Activated naive CD8-positive, alpha-beta T cell treated with anti-CD3 and anti-CD28 coated beads, Interleukin-2, amount 50 U/mL, for 24 hours (primary cell): ENCODE measurements around the gene GATA5.

ENCODE experiments used
- ATAC-seq: fragments of 150-1000 bp; cut with Tn5 transposase; one replicate; pipeline ENCODE4 v1.10.0; 2021
- DNase-seq: peaks from one replicate; pipeline ENCODE4 v3.0.0; 2021
- H3K27ac Mint-ChIP-seq: one replicate; pipeline ENCODE4 v1.8.0; 2021; ENCODE audit warnings: mild to moderate bottlenecking, mixed read lengths
- H3K27me3 Mint-ChIP-seq: one replicate; pipeline ENCODE4 v1.8.0; 2021; ENCODE audit warnings: mixed read lengths
- H3K36me3 Mint-ChIP-seq: one replicate; pipeline ENCODE4 v1.8.0; 2021; ENCODE audit warnings: low read depth, mixed read lengths
- H3K4me1 Mint-ChIP-seq: one replicate; pipeline ENCODE4 v1.8.0; 2021; ENCODE audit warnings: mixed read lengths
- H3K4me3 Mint-ChIP-seq: one replicate; pipeline ENCODE4 v1.8.0; 2021; ENCODE audit warnings: mild to moderate bottlenecking, moderate library complexity, mixed read lengths
- H3K9me3 Mint-ChIP-seq: one replicate; pipeline ENCODE4 v1.8.0; 2021; ENCODE audit warnings: mixed read lengths

The GATA5 gene

GRCh38 chr20:62511300-62511914 is 35.6 kb upstream of the GATA5 start:
- Mint-ChIP-seq H3K36me3 (no peaks in the 10 kb centered on the region), H3K9me3 (no peaks in the 10 kb centered on the region), H3K27ac (no peak overlapping the region), H3K4me3 (no peak overlapping the region), H3K4me1 (peaks cover 16% of the 10 kb centered on the region), H3K27me3 (peaks cover 9% of the 10 kb centered on the region)
- DNase-seq (no peak), ATAC-seq (no peak)

- peaks cover 8% of the 10 kb centered on the region for H3K4me1 Mint-ChIP-seq
- DNase-seq: no peak
- H3K36me3 Mint-ChIP-seq: no peaks in the 10 kb centered on the region
- no peak overlapping the region for H3K27ac Mint-ChIP-seq
- peaks cover 5% of the 10 kb centered on the region for H3K9me3 Mint-ChIP-seq
- no peak overlapping the region for H3K4me3 Mint-ChIP-seq
- H3K27me3 Mint-ChIP-seq: peaks cover 5% of the 10 kb centered on the region
- ATAC-seq: no peak
Measured at GRCh38 chr20:62508641-62509051, 32.9 kb upstream of the GATA5 start.

- Mint-ChIP-seq H3K27ac (no peak overlapping the region), H3K4me3 (no peak overlapping the region), H3K36me3 (no peaks in the 10 kb centered on the region), H3K9me3 (peaks cover 5% of the 10 kb centered on the region), H3K27me3 (peaks cover 4% of the 10 kb centered on the region), H3K4me1 (peaks cover 3% of the 10 kb centered on the region)
- no peak for ATAC-seq
- DNase-seq: no peak
Measured at GRCh38 chr20:62507991-62508640, 32.3 kb upstream of the GATA5 start.

GRCh38 chr20:62507323-62507722 is 31.5 kb upstream of the GATA5 start:
- no peak overlapping the region for H3K4me3 Mint-ChIP-seq
- H3K36me3 Mint-ChIP-seq: no peaks in the 10 kb centered on the region
- no peaks in the 10 kb centered on the region for H3K27me3 Mint-ChIP-seq
- no peak for ATAC-seq
- no peak for DNase-seq
- peaks cover 5% of the 10 kb centered on the region for H3K9me3 Mint-ChIP-seq
- H3K27ac Mint-ChIP-seq: no peak overlapping the region
- peaks cover 5% of the 10 kb centered on the region for H3K4me1 Mint-ChIP-seq

- DNase-seq (no peak), ATAC-seq (no peak)
- peaks cover 5% of the 10 kb centered on the region for H3K9me3 Mint-ChIP-seq
- no peaks in the 10 kb centered on the region for H3K36me3 Mint-ChIP-seq
- H3K27ac Mint-ChIP-seq: no peak overlapping the region
- H3K4me3 Mint-ChIP-seq: no peak overlapping the region
- H3K4me1 Mint-ChIP-seq: peaks cover 10% of the 10 kb centered on the region
- no peaks in the 10 kb centered on the region for H3K27me3 Mint-ChIP-seq
Measured at GRCh38 chr20:62506791-62507190, 31.0 kb upstream of the GATA5 start.

GRCh38 chr20:62506087-62506486 is 30.3 kb upstream of the GATA5 start:
- Mint-ChIP-seq H3K27ac (no peak overlapping the region), H3K36me3 (no peaks in the 10 kb centered on the region)
- no peak for ATAC-seq

GRCh38 chr20:62505337-62506045 is 29.7 kb upstream of the GATA5 start:
- Mint-ChIP-seq H3K36me3 (no peaks in the 10 kb centered on the region), H3K4me1 (peaks cover 23% of the 10 kb centered on the region), H3K4me3 (no peak overlapping the region), H3K27ac (no peak overlapping the region), H3K27me3 (no peaks in the 10 kb centered on the region), H3K9me3 (peaks cover 5% of the 10 kb centered on the region)
- ATAC-seq (no peak), DNase-seq (no peak)

More at GRCh38 chr20:62506087-62506486, 30.3 kb upstream of the GATA5 start:
- peaks cover 17% of the 10 kb centered on the region for H3K4me1 Mint-ChIP-seq
- DNase-seq: no peak
- peaks cover 5% of the 10 kb centered on the region for H3K9me3 Mint-ChIP-seq
- H3K27me3 Mint-ChIP-seq: no peaks in the 10 kb centered on the region
- H3K4me3 Mint-ChIP-seq: no peak overlapping the region

- no peak for ATAC-seq
- no peaks in the 10 kb centered on the region for H3K27me3 Mint-ChIP-seq
- H3K4me3 Mint-ChIP-seq: no peak overlapping the region
- no peak overlapping the region for H3K27ac Mint-ChIP-seq
- no peak for DNase-seq
- no peaks in the 10 kb centered on the region for H3K36me3 Mint-ChIP-seq
- peaks cover 5% of the 10 kb centered on the region for H3K9me3 Mint-ChIP-seq
- H3K4me1 Mint-ChIP-seq: peaks cover 30% of the 10 kb centered on the region
Measured at GRCh38 chr20:62504323-62504722, 28.5 kb upstream of the GATA5 start.

- H3K27ac Mint-ChIP-seq: peak overlapping the region; percentile 6
- peaks cover 5% of the 10 kb centered on the region for H3K9me3 Mint-ChIP-seq
- H3K27me3 Mint-ChIP-seq: no peaks in the 10 kb centered on the region
- DNase-seq (no peak), ATAC-seq (no peak)
- H3K4me3 Mint-ChIP-seq: no peak overlapping the region
- no peaks in the 10 kb centered on the region for H3K36me3 Mint-ChIP-seq
- H3K4me1 Mint-ChIP-seq: peaks cover 30% of the 10 kb centered on the region
Measured at GRCh38 chr20:62503401-62504178, 27.8 kb upstream of the GATA5 start.

- Mint-ChIP-seq H3K4me1 (peaks cover 30% of the 10 kb centered on the region), H3K36me3 (no peaks in the 10 kb centered on the region), H3K4me3 (peak overlapping the region; percentile 73), H3K9me3 (peaks cover 5% of the 10 kb centered on the region), H3K27me3 (no peaks in the 10 kb centered on the region), H3K27ac (peak overlapping the region; percentile 94)
- no peak for DNase-seq
- ATAC-seq: no peak
Measured at GRCh38 chr20:62502496-62503095, 26.8 kb upstream of the GATA5 start.

GRCh38 chr20:62501801-62502495 is 26.2 kb upstream of the GATA5 start:
- Mint-ChIP-seq H3K27me3 (no peaks in the 10 kb centered on the region), H3K27ac (peak overlapping the region; percentile 94), H3K4me3 (peak overlapping the region; percentile 73)

GRCh38 chr20:62500237-62500864 is 24.6 kb upstream of the GATA5 start:
- Mint-ChIP-seq H3K4me1 (peaks cover 30% of the 10 kb centered on the region), H3K4me3 (no peak overlapping the region), H3K27ac (peak overlapping the region; percentile 94), H3K27me3 (peaks cover 2% of the 10 kb centered on the region), H3K9me3 (peaks cover 5% of the 10 kb centered on the region), H3K36me3 (no peaks in the 10 kb centered on the region)
- DNase-seq: peak; percentile 90
- no peak for ATAC-seq

More at GRCh38 chr20:62501801-62502495, 26.2 kb upstream of the GATA5 start:
- peak; percentile 70 for DNase-seq
- ATAC-seq: peak; percentile 98
- Mint-ChIP-seq H3K36me3 (no peaks in the 10 kb centered on the region), H3K9me3 (peaks cover 5% of the 10 kb centered on the region), H3K4me1 (peaks cover 30% of the 10 kb centered on the region)

- Mint-ChIP-seq H3K9me3 (peaks cover 5% of the 10 kb centered on the region), H3K27me3 (peaks cover 2% of the 10 kb centered on the region)
Measured at GRCh38 chr20:62499758-62500236, 24.0 kb upstream of the GATA5 start.

More at GRCh38 chr20:62499758-62500236, 24.0 kb upstream of the GATA5 start:
- ATAC-seq: no peak
- DNase-seq: no peak
- Mint-ChIP-seq H3K27ac (no peak overlapping the region), H3K36me3 (no peaks in the 10 kb centered on the region), H3K4me3 (no peak overlapping the region), H3K4me1 (peaks cover 30% of the 10 kb centered on the region)
